DMS114 treated with DMSO at 0.1 percent for 48 hours (cell line): ENCODE measurements around the gene GAP43.
A peak's percentile ranks its signal among the peaks of the same experiment; 100 is the strongest.

Source experiments
- DNase-seq: peaks from one replicate; lab custom pipeline; 2025; ENCODE audit not compliant: unreplicated experiment; lab: John Stamatoyannopoulos, UW

Gene GAP43

DNA sequence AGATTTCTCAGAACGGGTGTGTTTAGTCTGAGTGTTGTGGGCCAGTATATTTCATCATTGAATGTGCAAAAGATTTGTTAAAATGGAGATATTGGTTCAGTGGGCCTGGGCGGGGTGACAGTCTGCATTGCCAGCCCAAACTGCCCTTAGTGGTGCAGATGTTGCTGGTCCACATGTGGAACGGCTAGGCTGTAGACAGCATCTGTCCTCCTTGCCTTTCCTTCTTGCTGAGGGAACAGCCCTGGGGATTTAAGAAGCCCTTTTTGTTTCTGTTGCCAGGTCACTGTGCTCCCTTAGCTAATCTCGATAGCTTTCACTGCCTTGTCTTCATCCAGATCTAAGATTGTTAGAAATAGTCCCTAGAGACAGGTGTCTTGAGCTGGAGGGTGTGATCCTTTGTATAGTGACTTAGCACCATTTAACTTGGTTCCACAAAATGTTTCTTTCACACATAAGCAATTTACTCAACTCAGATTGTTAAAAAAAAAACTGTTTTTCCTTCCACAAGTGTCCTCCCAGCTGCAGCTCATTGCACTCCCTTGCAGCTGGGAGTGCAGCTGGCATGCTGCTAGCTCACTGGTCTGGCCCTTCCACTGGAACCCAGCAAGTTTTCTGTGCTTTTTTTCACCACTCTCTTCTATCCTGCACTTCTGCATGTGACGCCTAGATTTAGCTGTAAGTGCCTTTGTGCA lies 37.5 kb downstream of the GAP43 start:
- no peak for DNase-seq

DNA sequence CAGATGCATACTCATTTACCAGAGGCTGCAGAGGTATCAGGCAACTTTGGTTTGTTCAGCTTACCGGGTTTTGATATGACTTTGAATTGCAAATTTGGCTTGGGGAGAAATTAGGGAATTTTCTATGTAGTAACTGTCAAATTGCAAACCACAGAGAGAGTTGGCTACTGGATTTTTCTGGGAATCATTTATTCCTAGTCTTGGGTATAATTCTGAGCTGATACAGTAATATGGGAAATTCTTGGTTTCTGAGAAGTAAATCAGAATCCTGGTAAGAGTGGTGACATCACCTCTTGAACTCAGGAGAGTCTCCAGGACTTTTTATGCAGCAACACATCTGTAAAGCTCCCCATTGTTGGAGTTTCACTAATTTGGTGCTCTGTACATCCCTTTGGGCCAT lies 39.0 kb downstream of the GAP43 start:
- no peak for DNase-seq

DNA sequence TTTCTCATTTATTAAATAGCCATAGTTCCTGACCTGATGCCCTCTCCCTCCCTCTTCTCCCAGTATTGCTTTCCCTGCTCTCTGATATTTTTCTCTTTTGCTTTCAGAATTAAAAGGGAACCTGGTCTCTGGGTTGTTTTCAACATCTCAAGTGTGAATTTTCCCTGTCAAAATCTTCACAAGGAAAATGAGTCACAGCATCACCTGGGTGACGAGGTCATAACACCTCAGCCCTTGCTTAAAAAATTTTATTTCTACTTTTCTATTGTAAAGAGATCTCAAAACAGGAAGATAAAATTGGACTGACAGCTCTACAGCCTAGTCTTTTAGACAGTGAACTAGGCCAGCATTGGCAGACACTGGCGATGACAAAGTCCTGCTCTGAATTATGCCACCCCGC lies 40.1 kb downstream of the GAP43 start:
- DNase-seq = no peak

DNA sequence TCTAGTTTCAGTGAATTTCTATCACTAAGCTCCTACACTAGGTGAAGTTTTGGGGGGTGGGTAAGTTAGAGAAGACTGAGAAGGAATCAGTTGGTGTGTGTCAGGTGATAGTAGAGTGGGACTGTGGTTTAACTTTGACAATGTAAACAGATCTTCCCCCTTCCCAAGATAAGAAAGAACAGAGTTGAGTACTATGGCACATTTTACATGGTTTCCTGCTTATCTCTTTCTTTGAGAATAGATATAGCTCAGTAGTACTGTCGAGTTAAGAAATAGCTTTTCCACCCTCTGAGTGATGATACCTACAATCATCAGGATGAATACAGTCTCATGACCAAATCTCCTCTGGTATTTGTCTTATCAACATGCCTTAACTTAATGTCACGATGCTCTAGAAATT lies 42.8 kb downstream of the GAP43 start:
- DNase-seq = no peak

DNA sequence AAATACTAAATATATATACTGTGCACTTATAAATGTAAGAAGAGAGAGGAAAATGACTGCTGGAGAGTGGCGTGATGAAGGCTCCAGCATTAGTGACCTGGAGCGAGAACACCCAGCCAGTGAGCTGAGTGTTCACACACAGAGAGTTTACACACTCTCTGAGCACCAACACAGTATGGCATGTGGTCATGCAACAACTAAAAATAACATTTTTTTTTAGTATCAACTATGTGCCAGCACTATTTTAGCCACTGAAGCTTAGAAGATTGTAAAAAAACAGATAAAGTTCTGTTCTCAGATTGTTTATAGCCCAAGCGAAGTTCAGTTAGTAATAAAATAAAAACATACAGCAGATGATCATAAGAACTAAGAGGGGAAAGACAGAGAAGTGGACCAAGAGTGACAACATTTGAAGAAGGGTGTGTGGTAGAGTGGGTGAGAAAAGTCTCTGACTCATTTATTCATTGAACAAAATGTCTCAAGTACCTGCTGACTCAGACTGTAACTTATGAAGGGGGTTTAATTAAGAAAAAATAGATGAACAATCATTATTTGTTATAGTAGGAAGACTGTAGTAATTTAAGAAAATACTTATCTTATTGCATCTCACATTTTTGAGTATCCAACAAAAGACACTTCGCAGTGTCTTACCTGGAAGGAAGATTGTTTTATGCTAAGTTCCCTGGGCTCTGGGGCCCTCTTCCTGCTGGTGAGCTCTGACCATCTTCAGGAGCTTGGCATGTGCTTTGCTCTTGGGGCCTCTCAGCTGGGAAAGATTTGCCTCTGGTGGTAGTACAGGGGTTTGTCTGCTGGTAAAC lies 43.8 kb downstream of the GAP43 start:
- DNase-seq = no peak

DNA sequence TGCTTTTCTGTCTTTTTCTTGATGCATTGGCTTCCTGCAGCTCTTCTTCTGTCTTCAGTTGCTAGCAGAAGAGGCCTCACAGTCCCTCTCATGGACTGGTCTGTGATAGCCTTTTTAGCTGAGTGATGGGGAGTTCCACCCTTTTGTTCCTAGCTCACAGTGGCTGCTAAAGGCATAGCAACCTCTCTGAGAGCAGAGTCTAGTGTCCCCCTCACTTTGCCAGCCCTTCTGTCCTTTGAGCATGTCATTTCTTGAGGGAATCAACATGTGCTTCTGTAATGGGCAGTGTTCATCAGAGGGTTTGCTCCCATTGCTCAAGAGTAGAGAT lies 44.4 kb downstream of the GAP43 start:
- DNase-seq = no peak

DNA sequence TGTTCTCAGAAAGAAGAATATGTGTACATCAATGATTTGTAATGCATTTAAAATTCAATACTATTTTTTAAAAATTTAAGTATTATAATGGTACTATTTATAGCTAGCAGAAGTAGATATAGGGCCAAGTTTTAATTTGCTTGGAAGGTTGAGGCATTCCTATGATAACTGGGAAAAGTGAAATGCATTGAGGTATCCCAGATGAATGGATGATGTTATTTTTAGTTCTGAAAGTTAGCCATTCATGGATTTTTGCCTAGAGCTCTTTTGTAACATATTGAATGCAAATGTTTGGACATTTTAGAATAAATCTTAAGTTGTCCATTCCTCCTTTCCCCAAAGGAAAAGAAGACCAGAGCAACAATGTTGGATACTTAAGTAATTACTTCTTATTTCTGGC lies 47.6 kb downstream of the GAP43 start:
- no peak for DNase-seq

DNA sequence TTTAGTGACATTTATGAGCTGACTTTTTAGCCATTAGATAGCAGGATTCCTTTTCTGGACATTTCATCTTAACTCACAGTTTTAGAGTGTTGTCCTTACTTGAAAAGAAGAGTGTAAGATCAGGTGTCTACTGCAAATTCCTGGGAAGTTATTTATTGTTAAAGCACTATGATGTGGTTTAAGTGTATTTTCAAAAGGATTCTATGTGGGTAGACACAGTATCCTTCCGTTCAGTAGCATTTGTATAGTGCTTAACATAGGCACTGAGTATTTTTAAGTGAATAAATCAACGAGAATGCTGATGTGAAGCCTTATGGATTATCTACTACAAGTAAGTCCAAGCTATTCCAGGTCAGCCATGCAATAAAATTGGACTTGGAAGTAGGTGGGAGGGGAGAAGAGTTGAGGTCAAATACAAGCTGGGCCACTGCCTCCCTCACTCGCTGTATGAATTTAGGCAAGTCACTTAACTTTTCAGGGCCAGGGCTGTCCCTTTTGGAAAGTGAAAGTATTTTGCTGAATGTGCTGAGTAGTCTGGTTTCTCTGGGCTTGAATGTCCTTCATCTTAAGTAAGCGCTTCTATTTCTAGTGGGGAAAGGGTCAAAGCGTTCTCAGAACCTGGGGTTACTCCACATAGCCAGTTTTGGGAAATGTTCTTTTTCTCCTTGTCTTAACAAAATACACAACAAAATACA lies 48.6 kb downstream of the GAP43 start:
- no peak for DNase-seq

DNA sequence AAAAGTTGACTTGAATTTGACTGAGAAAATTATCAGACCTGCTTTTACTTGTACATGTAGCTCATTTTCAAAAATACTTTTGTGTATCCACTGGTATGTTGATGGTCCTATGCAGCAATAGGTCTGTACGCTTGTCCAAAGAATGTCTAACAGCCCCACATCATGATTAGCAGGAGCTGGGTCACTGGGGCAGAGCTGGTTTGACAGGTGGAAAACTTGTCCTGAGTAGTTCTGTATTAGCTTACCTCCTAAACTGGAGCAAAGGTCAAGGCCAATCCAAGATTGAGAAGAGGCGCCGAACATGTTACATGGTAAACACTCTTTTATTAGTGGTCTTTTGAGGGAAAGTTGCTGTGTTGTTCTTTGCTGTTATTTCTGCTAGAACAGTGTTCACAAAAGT lies 50.6 kb downstream of the GAP43 start:
- no peak for DNase-seq

DNA sequence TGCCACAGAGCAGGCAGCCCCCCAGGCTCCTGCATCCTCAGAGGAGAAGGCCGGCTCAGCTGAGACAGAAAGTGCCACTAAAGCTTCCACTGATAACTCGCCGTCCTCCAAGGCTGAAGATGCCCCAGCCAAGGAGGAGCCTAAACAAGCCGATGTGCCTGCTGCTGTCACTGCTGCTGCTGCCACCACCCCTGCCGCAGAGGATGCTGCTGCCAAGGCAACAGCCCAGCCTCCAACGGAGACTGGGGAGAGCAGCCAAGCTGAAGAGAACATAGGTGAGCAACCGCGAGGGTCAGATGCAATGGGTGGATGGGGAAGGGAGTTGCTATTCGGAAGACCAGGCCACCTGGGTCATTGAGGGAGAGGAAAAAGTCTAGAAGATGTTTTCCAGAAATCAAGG lies 53.0 kb downstream of the GAP43 start:
- DNase-seq = no peak

DNA sequence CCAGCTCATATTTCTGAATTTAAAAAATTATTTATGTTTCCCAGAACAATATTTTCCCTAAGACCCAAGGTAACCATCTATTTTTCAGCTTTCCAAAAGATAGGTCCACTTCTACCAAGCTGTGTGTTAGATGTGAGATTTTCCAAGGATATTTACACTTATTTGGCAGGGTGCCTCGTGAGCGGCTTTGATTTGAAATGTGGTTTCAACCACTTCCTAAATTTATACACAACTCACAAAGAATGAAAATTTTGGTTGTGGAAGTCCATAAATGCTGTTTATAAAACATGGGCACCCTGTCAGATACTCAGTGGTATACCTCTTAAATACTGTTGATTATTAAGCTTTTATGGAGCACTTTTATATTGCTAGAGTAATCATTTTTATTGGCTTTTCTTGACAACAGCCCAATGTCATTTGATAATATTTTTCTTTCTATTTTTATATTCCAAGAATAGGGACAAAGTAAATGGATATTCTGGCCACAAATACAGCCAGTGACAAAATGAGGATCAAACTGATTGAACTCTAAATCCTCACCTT lies 57.6 kb downstream of the GAP43 start:
- no peak for DNase-seq

DNA sequence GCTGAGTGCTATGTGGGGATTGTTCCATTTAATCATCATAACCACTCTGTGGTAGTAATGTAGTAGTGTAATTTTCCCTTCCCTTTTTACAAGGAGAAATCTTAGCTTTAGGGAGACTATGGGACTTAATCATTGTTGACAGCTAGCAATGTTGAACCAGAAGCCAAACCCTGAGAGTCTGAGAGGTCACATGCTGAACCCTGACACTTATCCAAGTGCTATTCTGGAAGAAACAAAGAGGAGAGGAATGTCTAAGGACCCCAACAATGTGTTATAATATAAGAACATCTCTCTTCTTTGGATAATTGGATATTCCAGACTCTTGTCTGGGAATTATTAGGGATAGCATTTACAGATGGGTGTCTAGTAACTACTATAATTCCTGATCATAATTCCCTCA lies 58.4 kb downstream of the GAP43 start:
- no peak for DNase-seq

DNA sequence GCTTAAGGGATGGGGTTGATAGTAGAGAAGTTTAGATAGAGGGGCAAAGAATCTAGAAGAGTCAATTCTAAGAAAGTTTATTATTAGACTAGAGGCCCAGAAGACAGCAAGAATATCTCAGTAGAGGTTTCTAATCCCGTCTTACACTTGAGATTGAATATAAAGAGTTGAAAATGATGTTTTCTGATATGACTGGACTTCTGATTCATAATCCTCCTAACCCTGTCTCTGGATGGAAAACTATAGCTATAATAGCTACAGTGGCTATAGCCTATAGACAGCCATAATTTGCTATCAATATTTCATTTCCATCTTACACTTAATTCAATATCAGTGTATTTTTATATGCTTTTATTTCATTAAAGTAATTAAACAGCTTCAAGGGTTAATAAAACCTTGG lies 60.0 kb downstream of the GAP43 start:
- no peak for DNase-seq

DNA sequence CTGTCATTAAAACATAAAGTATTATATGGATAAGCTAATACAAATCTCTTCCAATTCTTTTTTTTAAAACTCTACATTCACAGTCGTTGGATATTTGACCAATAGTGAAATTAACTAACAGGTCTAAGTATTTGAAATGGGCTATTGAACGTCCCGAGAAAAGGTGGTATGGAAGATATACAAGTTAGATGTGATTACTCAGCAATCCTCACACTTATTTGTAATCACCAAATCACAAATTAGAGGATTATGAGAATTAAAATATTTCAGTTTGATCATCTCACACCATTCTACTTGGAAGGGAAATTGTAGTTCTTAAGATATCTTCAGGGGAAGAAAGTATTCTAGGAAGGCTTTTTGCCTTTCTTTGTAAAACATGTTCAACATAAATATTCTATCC lies 60.5 kb downstream of the GAP43 start:
- DNase-seq = no peak

DNA sequence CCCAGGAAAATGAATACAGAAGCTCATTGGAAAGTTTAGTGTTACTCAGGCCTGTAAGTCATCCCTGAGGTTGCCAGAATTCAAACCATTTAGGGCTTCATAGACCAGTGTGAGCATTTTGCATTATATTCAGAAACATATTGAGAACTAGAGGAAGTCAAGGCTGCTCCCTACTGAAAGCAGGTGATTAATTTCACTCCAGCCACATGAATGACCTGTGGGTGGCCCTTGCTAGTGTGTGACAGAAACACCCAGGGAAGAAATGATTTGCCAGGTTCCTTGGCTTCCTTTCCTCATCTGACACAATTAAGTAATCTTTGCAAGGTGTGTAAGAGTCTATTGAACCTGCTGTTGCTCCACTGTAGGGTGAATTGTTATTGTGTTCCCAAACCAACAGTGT lies 61.8 kb downstream of the GAP43 start:
- DNase-seq = no peak

DNA sequence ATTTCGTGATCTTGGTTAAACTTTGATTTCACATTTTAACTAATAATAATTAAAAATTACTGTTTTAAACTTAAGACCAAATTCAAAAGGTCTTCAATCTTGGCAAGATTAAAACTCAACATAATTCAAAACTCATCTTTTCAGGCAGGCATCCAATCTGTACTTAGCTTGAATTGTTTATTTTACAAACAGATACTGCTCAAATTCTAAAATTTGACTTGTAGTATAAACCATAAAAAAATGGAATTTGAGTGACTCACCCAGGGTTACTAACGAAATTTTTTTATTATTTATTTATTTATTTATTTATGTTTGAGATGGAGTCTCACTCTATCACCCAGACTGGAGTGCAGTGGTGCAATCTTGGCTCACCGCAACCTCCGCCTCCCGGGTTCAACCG lies 64.4 kb downstream of the GAP43 start:
- no peak for DNase-seq

DNA sequence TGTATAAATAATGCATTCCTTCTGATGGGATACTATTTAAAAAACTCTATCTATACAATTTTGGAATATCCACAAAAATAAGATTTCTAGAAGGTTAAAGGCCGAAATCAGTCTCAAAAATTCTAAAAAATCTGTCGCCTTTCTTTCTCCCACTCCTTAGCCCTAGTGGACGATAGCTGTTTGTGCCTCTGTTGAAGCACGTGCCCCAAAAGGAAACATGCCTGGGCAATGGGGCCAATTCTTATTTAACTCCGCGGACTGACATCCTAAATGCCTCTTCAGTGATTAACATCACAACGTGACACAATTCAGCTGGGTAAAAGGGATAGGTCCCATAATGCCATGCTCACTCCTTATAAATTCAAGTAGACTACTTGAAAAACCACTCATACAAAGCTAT lies 65.1 kb downstream of the GAP43 start:
- DNase-seq = no peak

DNA sequence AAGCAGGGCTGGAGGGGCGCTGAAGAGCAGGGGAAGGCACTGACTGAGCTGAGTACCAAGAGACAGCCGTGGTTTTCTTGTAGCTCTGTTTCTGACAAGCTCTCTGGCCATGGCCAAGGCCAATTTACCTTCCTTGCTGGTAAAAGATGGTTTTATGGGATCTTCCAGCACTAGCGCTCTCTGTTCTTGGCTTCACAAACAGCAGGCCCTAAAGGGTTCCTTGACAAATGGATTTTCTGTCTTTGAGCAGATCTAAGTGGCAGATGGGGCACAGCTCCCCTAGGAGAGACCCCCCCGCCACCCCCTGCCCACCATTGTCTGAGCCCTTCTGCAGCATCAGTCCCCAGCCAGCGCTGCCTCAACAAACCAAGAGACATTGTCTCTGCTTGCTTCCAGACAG lies 66.6 kb downstream of the GAP43 start:
- DNase-seq = no peak

DNA sequence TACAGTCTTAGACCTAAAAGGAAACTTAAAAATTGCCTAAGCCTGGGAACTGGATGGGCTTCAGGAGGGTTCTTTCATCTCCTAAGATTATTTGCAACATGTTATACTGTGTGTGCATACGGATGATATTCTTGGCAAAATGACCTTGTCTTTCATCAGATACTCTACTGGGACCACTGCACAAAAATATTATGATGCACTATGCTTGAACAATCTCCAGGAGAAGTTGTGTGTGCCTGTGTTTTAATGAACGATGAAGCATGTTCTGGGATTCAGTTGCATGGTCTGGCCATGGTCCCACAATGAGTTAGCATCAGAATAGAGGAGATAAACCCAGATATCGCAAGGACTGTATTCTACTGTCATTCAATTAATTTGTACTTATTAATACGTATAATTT lies 68.7 kb downstream of the GAP43 start:
- DNase-seq = no peak

DNA sequence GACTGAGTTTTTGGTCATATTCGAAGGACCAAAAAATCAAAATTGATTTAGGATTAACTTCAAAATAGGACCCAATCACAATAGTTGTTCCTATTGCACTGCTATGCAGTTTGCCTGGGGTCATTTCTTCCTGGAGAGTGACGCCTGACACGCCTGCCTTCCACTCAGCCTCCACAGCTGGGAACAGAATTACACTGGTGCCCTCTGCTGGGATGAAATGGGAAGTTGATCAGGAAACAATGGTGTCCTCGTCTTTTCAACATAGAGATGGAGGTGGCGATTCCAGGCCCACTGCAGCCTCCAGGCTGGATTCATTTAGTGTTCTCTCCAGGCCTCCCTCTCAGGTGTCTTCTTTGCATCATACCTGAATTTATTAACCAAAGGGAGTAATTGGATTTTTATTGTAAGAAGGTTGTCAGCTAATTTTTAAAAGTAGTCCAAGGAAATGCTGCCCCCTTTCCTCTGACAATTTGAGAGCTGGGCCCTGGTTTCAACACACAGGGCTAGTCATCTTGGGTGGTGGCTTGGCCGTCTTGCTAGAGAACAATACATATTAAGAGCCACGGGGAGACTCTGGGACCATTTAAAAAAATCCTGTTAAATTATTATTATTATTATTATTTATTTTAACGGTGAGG lies 69.7 kb downstream of the GAP43 start:
- peak; percentile 58 for DNase-seq

DNA sequence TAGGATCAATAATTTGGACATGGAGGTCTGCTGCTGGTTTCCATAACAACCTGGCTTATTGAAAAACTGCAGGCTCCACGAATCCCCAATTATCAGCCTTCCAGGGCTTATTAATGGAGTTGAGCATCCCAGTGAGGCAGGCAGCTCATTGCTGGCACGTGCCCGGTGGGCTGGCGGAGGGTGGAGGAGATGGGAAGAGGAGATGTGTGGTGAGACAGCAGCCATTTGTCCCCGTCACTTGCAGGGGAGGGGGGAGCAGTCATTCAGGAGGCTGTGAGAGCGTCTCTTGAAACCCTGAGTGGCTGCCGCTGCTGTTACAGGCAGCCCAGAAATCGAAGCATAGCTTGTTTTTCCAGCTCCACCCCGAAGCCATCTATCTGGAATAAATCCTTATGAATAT lies 70.6 kb downstream of the GAP43 start:
- no peak for DNase-seq

DNA sequence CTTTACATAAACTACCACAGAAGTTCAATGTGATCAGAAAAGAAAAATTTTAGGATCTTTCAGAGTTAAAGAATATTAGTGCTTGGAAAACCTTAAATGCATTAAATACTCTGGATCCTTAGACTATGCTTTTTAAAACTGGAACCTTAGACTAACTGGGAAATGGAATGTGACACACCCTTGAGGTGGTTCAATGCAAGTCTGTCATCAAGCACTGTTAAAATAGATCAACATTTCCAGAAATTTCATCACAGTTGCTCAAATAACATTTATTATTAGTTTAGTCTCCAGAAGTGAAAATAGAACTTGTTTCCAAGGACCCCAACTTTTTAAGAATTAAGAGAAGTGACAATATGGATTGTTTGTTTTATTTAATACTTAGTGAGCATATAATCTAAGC lies 71.8 kb downstream of the GAP43 start:
- DNase-seq = no peak
